Ovary (tissue), 9 donors: ENCODE data around the gene TRPM2. TPM values are rescaled to one million over a fixed set of nuclear protein-coding genes. Genes with fewer than 3 reads are reported as not detected.
"Not testable (repeated sequence)": the region's sequence is repeated elsewhere in the genome, so short reads cannot be mapped to it uniquely, and the experiment has no call there.

Experiments
- DNase-seq, 5 donors: peaks; one replicate each; pipeline ENCODE4 v3.0.0-alpha.2; 2019 to 2020
- H3K27ac ChIP-seq, 2 donors: fragments of 200-600 bp; one replicate each; pipeline versions ENCODE4 v1.5.1 to v1.8.0; 2019 to 2022
- H3K27me3 ChIP-seq: fragments of 200-600 bp; one replicate; pipeline ENCODE4 v1.8.0; 2022
- H3K36me3 ChIP-seq: fragments of 200-600 bp; sonication (generic); one replicate; pipeline ENCODE4 v1.5.1; 2019
- H3K4me1 ChIP-seq: one replicate; pipeline ENCODE4 v1.8.1; 2013; ENCODE audit warnings: mild to moderate bottlenecking, moderate library complexity; ENCODE audit not compliant: insufficient read depth
- H3K4me3 ChIP-seq: fragments of 200-600 bp; sonication (generic); one replicate; pipeline ENCODE4 v1.5.1; 2017
- H3K9me3 ChIP-seq, 2 donors: fragments of 200-600 bp in 1 of 2; sonication (generic) in 1 of 2; one replicate each; pipeline versions ENCODE4 v1.5.1 to v1.8.1; 2013 to 2019; ENCODE audit warnings: mild to moderate bottlenecking in 1 of 2, moderate library complexity in 1 of 2
- EP300 ChIP-seq: sonication (generic); formaldehyde crosslinking; IDR thresholded peaks from one replicate; pipeline ENCODE4 v1.6.1; 2017; ENCODE audit warnings: antibody characterized with exemption
- POLR2A ChIP-seq: fragments of 450-650 bp; IDR thresholded peaks from one replicate; pipeline ENCODE4 v1.6.1; 2017; ENCODE audit warnings: antibody characterized with exemption, mild to moderate bottlenecking, moderate library complexity
- WGBS, 3 donors: extraction: QIAGEN DNeasy Blood & Tissue Kit in 1 of 3; methylation state at CpG; one replicate each; pipeline versions ENCODE4 v1.1.5 to v1.1.7; 2013 to 2017; 5-methylcytosine and 5-hydroxymethylcytosine counted together
- intact Hi-C, 4 donors: fragments of 100-400 bp; cut with DNase I; formaldehyde crosslinking; loops; one replicate each; pipeline versions ENCODE4 v1.11.0 to v1.15.1; 2022 to 2023
- polyA plus RNA-seq, 2 donors: library from polyadenylated mRNA; stranded (reverse); fragments of 200-250 nt in 1 of 2; fragments of 350-450 nt in 1 of 2; fragmentation: Illumina TruSeq in 1 of 2; extraction: RNeasy Lipid Tissue Mini Kit (QIAGEN cat#74804) in 1 of 2; gene quantifications; one replicate each; pipeline ENCODE4 v1.2.3, GENCODE V29; 2013 to 2014
- total RNA-seq, 7 donors: library from RNA; depleted of rRNA in 2 of 7; stranded (reverse); fragments of >200 nt in 2 of 7; fragmentation: NEBNext Ultra II Directional in 3 of 7; extraction: Animal tissue kit (Norgen Biotek cat#: 25700) in 3 of 7; gene quantifications; one replicate each; pipeline versions ENCODE4 v1.1.0 to v1.2.4, GENCODE V29; 2016 to 2023
- TF ChIP-seq, protein P1 (sequence below), 3 donors: fragments of 450-650 bp in 2 of 3; fragments of 200-600 bp in 1 of 3; IDR thresholded peaks; one replicate each; pipeline versions ENCODE4 v1.5.1 to v1.8.0; 2016 to 2022; ENCODE audit warnings: antibody characterized with exemption in 3 of 3, mild to moderate bottlenecking in 1 of 3
- donor health status: DM: no; HTN: no; CAD: no; lungs with moderate emphysema.
- donor health status: DM: no; HTN: no; CAD: no.
- donor health status: Bipolar disorder and iron deficiency.
- donor health status: DM: yes; HTN: yes; CAD: no.
- donor health status: DM: no; HTN: no; CAD: no.
- donor health status: DM: yes; HTN: yes; CAD: no.

The TRPM2 gene
- total and polyA plus RNA-seq, 9 donors, result 0.48 to 7.0 (median 1.8) TPM

DNA sequence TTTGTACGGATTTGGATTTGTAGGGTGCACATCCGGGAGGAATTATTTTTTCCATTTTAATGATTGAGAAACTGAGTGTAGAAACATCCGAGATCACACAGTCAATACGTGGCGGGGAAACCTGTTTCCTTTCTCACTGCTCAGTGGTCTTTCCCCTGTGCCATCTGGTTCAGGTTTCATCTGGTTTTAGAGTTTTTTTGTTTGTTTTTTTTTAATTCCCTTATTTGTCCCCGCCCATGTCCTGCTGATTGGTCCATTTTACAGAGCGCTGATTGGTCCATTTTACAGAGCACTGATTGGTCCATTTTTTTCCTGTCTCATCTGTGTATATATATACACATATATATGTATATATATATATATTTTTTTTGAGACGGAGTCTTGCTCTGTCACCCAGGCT is 6.0 kb downstream of the TRPM2 start:
- TF ChIP-seq, protein P1, sequence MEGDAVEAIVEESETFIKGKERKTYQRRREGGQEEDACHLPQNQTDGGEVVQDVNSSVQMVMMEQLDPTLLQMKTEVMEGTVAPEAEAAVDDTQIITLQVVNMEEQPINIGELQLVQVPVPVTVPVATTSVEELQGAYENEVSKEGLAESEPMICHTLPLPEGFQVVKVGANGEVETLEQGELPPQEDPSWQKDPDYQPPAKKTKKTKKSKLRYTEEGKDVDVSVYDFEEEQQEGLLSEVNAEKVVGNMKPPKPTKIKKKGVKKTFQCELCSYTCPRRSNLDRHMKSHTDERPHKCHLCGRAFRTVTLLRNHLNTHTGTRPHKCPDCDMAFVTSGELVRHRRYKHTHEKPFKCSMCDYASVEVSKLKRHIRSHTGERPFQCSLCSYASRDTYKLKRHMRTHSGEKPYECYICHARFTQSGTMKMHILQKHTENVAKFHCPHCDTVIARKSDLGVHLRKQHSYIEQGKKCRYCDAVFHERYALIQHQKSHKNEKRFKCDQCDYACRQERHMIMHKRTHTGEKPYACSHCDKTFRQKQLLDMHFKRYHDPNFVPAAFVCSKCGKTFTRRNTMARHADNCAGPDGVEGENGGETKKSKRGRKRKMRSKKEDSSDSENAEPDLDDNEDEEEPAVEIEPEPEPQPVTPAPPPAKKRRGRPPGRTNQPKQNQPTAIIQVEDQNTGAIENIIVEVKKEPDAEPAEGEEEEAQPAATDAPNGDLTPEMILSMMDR (IDR thresholded peaks at IDR 0.05), result no peak
- TF ChIP-seq EP300 (no peak), POLR2A (no peak)
- Histone ChIP-seq H3K4me1 (no peaks in the 10 kb centered on the region), H3K9me3 (no peaks in the 10 kb centered on the region), H3K4me3 (no peak overlapping the region), H3K36me3 (no peaks in the 10 kb centered on the region), H3K27ac (no peak overlapping the region), H3K27me3 (no peaks in the 10 kb centered on the region)
- WGBS, 3 donors, result 84 to 86% (median 86%) methylated on average over 8 of the region's 8 CpGs
- intact Hi-C loops, result loop anchor here in 1 of 4 donors (10.0 kb wide), 1 partner anchor 105 kb away; no protein-coding TSS in a partner anchor
- DNase-seq, result no peak

DNA sequence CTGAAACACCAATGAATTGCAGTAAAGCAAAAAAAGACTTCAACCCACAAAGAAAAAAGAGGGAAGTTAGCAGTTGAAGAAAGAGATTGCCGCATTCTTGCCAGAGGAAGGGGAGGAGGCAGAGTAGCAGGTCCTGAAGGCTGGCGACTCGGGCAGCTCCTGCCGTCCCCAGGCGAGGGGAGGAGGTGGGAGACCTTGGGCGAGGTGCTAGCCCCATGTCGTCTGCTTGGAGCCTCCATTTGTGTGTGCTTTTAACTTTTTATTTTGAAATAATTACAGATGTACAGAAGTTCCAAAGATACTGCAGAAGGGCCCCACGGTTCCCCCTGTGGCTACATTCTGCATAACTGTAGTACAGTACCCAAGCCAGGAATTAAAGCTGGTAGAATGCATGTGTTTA is 6.7 kb downstream of the TRPM2 start:
- H3K4me3 ChIP-seq, result no peak overlapping the region
- no peak overlapping the region for H3K27ac ChIP-seq
- DNase-seq, result no peak
- no peaks in the 10 kb centered on the region for H3K36me3 ChIP-seq
- peaks cover 0 to 5% of the 10 kb centered on the region in 2 donors for H3K9me3 ChIP-seq
- WGBS, 3 donors, result 36 to 48% (median 43%) methylated on average over 8 of the region's 8 CpGs
- no peaks in the 10 kb centered on the region for H3K4me1 ChIP-seq
- H3K27me3 ChIP-seq, result no peaks in the 10 kb centered on the region
- intact Hi-C loops, result no loop called here
- TF ChIP-seq POLR2A, result no peak
- TF ChIP-seq EP300, result no peak
- TF ChIP-seq, protein P1 (IDR thresholded peaks at IDR 0.05), result no peak

DNA sequence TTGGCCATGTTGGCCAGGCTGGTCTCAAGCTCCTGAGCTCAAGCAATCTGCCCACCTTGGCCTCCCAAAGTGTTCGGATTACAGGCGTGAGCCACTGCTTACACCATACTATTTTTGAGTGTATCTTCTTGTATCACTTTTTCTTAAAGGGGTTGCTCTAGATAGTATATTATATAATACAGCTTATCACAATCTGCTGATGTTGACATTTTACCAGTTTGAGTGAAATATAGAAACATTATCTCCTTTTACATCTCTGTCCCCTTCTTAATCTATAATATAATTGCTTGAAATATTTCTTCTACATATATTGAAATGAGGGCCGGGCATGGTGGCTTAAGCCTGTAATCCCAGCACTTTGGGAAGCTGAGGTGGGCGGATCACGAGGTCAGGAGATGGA is 8.5 kb downstream of the TRPM2 start:
- H3K4me3 ChIP-seq, DNase-seq, H3K27ac ChIP-seq, H3K9me3 ChIP-seq, H3K36me3 ChIP-seq, intact Hi-C loops, H3K4me1 ChIP-seq, H3K27me3 ChIP-seq: not testable (repeated sequence)
- 81 to 95% (median 92%) methylated on average over 5 of the region's 5 CpGs for WGBS, 3 donors

DNA sequence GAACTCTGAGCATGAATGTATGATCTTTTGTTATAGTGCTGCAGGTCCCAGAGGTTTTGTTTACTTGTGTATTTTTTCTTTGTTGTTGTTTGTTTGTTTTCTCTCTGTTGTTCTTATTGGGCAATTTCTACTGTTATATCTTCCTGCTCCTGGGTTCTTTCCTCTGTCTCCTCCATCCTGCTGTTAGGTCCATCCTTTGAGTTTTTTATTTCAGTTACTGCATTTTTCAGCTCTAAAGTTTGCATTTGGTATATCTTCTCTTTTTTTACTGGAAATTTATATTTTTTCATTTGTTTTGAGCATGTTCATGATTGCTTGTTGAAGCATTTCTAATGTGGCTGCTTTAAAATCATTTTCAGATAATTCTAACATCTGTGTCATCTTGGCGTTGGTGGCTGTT is 9.9 kb downstream of the TRPM2 start:
- Histone ChIP-seq H3K36me3 (no peaks in the 10 kb centered on the region), H3K9me3 (peaks cover 0 to 5% of the 10 kb centered on the region in 2 donors), H3K4me3 (no peak overlapping the region), H3K4me1 (no peaks in the 10 kb centered on the region), H3K27me3 (no peaks in the 10 kb centered on the region), H3K27ac (no peak overlapping the region)
- DNase-seq, result no peak
- TF ChIP-seq POLR2A (no peak), EP300 (no peak)
- TF ChIP-seq, protein P1 (IDR thresholded peaks at IDR 0.05), result no peak
- intact Hi-C loops, result no loop called here
- WGBS, 3 donors, result 90 to 92% (median 92%) methylated on average over 1 of the region's 1 CpG

DNA sequence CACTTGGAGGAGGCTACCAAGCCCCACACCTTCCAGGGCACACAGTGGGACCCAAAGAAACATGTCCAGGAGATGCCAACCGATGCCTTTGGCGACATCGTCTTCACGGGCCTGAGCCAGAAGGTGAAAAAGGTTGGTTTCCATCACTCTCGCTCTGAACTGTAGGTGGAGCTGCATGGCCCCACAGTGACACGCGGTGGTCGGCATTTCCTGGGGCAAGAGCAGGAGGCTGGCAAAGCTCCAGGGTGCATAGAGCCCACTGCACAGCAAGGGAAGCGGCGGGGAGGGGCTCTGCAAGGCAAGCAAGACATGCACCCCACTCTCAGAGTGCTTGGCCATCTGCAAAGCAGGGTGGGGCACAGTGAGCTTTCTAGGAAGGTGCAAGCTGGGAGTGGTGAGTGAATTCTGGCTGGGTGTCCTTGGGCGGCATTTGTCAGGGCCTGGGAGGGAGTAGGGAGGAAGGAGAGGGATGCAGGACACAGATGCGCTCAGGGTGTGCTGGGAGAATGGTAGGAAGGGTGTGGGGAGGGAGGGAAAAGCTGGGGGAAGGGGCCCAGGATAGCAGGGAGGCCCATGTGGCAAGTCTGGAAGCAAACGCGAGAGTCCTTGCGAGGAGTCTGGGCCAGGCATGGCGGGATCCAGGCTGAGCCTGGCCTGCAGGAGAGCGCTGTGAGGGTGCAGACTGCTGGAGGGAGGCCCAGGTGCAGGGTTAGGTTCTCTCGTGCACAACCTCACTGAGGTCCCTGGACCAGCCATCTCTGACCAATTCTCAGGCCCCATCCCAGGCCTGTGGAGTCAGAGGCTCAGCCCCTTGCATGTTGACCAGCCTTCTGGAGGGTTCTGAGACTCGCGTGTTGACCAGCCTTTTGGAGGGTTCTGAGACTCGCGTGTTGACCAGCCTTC is 11.0 kb downstream of the TRPM2 start:
- peaks cover 0 to 5% of the 10 kb centered on the region in 2 donors for H3K9me3 ChIP-seq
- no peak overlapping the region for H3K4me3 ChIP-seq
- no peaks in the 10 kb centered on the region for H3K36me3 ChIP-seq
- no peaks in the 10 kb centered on the region for H3K27me3 ChIP-seq
- no peak overlapping the region for H3K27ac ChIP-seq
- no peaks in the 10 kb centered on the region for H3K4me1 ChIP-seq
- DNase-seq, result peak in 1 of 5 donors; percentile 21
- 73 to 79% (median 77%) methylated on average over 22 of the region's 22 CpGs for WGBS, 3 donors
- intact Hi-C loops, result no loop called here
- TF ChIP-seq, protein P1 (IDR thresholded peaks at IDR 0.05), result no peak
- TF ChIP-seq POLR2A, result no peak
- TF ChIP-seq EP300, result no peak
